ENCODE results near the gene CAP2. TPM values are rescaled to one million over a fixed set of nuclear protein-coding genes. Genes with fewer than 3 reads are reported as not detected.

CAP2 gene
- total RNA-seq, 1 donor from 2014 or later = 55.3 TPM

- no peak for TF ChIP-seq CTCF (IDR thresholded peaks at IDR 0.05; ENCODE audit: insufficient read depth, low read depth, low read length)
These were observed 207.9 kb downstream of the CAP2 start for GRCh38 chr6:17601386-17601703.

GRCh38 chr6:17602888-17603287, 209.5 kb downstream of the CAP2 start:
- FAIRE-seq = no peak
- H3K4me1 Mint-ChIP-seq (ENCODE audit: low read depth, unreplicated experiment) = no peaks in the 10 kb centered on the region

More at GRCh38 chr6:17601386-17601703, 207.9 kb downstream of the CAP2 start:
- Histone ChIP-seq H2AFZ (ENCODE audit: low read depth, low read length) (peak overlapping the region; percentile 98), H3K79me2 (ENCODE audit: insufficient read depth, low read length) (peaks cover 16% of the 10 kb centered on the region), H3K4me3 (ENCODE audit: insufficient read depth, low read depth, low read length) (peak overlapping the region; percentile 76), H3K9me3 (ENCODE audit: insufficient read depth, low read depth, low read length) (no peaks in the 10 kb centered on the region), H3K27me3 (ENCODE audit: insufficient read depth, low read length) (no peaks in the 10 kb centered on the region), H3K4me2 (ENCODE audit: low read length) (peak overlapping the region; percentile 95), H3K9ac (ENCODE audit: low read length) (peak overlapping the region; percentile 79), H3K36me3 (ENCODE audit: insufficient read depth, low read length) (no peaks in the 10 kb centered on the region), H4K20me1 (ENCODE audit: insufficient read depth, low read length) (peaks cover 3% of the 10 kb centered on the region), H3K27ac (ENCODE audit: low read depth, low read length) (no peak overlapping the region), H3K4me1 (ENCODE audit: insufficient read depth, low read length) (peaks cover 7% of the 10 kb centered on the region)
- no peak for FAIRE-seq
- Mint-ChIP-seq H3K4me1 (ENCODE audit: low read depth, unreplicated experiment) (no peaks in the 10 kb centered on the region), H3K36me3 (ENCODE audit: low read depth, unreplicated experiment) (no peaks in the 10 kb centered on the region), H3K27ac (ENCODE audit: unreplicated experiment) (peak overlapping the region; percentile 30), H3K9me3 (ENCODE audit: unreplicated experiment) (no peaks in the 10 kb centered on the region), H3K27me3 (ENCODE audit: low read depth, unreplicated experiment) (no peaks in the 10 kb centered on the region), H3K4me3 (ENCODE audit: unreplicated experiment) (peak overlapping the region; percentile 84)
- DNase-seq (ENCODE audit: low read depth) = no peak

GRCh38 chr6:17606606-17607005, 213.2 kb downstream of the CAP2 start:
- no peaks in the 10 kb centered on the region for H3K9me3 Mint-ChIP-seq (ENCODE audit: unreplicated experiment)
- no peaks in the 10 kb centered on the region for H3K27me3 Mint-ChIP-seq (ENCODE audit: low read depth, unreplicated experiment)
- Histone ChIP-seq H2AFZ (ENCODE audit: low read depth, low read length) (no peak overlapping the region), H3K4me3 (ENCODE audit: insufficient read depth, low read depth, low read length) (no peak overlapping the region), H3K36me3 (ENCODE audit: insufficient read depth, low read length) (peaks cover 8% of the 10 kb centered on the region), H3K27me3 (ENCODE audit: insufficient read depth, low read length) (no peaks in the 10 kb centered on the region), H3K4me1 (ENCODE audit: insufficient read depth, low read length) (no peaks in the 10 kb centered on the region), H3K4me2 (ENCODE audit: low read length) (no peak overlapping the region), H3K9me3 (ENCODE audit: insufficient read depth, low read depth, low read length) (no peaks in the 10 kb centered on the region), H3K79me2 (ENCODE audit: insufficient read depth, low read length) (peaks cover 7% of the 10 kb centered on the region), H3K27ac (ENCODE audit: low read depth, low read length) (no peak overlapping the region), H3K9ac (ENCODE audit: low read length) (no peak overlapping the region), H4K20me1 (ENCODE audit: insufficient read depth, low read length) (no peaks in the 10 kb centered on the region)
- TF ChIP-seq CTCF (IDR thresholded peaks at IDR 0.05; ENCODE audit: insufficient read depth, low read depth, low read length) = no peak
- TF ChIP-seq EZH2 (IDR thresholded peaks at IDR 0.05; ENCODE audit: insufficient read depth, low read length) = no peak
- H3K27ac Mint-ChIP-seq (ENCODE audit: unreplicated experiment) = no peak overlapping the region
- no peak overlapping the region for H3K4me3 Mint-ChIP-seq (ENCODE audit: unreplicated experiment)
- H3K4me1 Mint-ChIP-seq (ENCODE audit: low read depth, unreplicated experiment) = no peaks in the 10 kb centered on the region
- no peaks in the 10 kb centered on the region for H3K36me3 Mint-ChIP-seq (ENCODE audit: low read depth, unreplicated experiment)
- DNase-seq (ENCODE audit: low read depth) (no peak), FAIRE-seq (no peak)

More at GRCh38 chr6:17602888-17603287, 209.5 kb downstream of the CAP2 start:
- peaks cover 3% of the 10 kb centered on the region for H3K36me3 ChIP-seq (ENCODE audit: insufficient read depth, low read length)
- peaks cover 16% of the 10 kb centered on the region for H3K79me2 ChIP-seq (ENCODE audit: insufficient read depth, low read length)
- no peaks in the 10 kb centered on the region for H3K27me3 Mint-ChIP-seq (ENCODE audit: low read depth, unreplicated experiment)
- H2AFZ ChIP-seq (ENCODE audit: low read depth, low read length) = no peak overlapping the region
- no peaks in the 10 kb centered on the region for H3K36me3 Mint-ChIP-seq (ENCODE audit: low read depth, unreplicated experiment)
- H3K9me3 ChIP-seq (ENCODE audit: insufficient read depth, low read depth, low read length) = no peaks in the 10 kb centered on the region
- no peak for DNase-seq (ENCODE audit: low read depth)
- H3K4me1 ChIP-seq (ENCODE audit: insufficient read depth, low read length) = peaks cover 7% of the 10 kb centered on the region
- no peak overlapping the region for H3K4me3 ChIP-seq (ENCODE audit: insufficient read depth, low read depth, low read length)
- no peak overlapping the region for H3K4me3 Mint-ChIP-seq (ENCODE audit: unreplicated experiment)
- no peak overlapping the region for H3K27ac ChIP-seq (ENCODE audit: low read depth, low read length)
- no peak for TF ChIP-seq CTCF (IDR thresholded peaks at IDR 0.05; ENCODE audit: insufficient read depth, low read depth, low read length)
- TF ChIP-seq EZH2 (IDR thresholded peaks at IDR 0.05; ENCODE audit: insufficient read depth, low read length) = no peak
- H3K4me2 ChIP-seq (ENCODE audit: low read length) = no peak overlapping the region
- H4K20me1 ChIP-seq (ENCODE audit: insufficient read depth, low read length) = peaks cover 3% of the 10 kb centered on the region
- H3K9me3 Mint-ChIP-seq (ENCODE audit: unreplicated experiment) = no peaks in the 10 kb centered on the region
- no peak overlapping the region for H3K27ac Mint-ChIP-seq (ENCODE audit: unreplicated experiment)
- H3K27me3 ChIP-seq (ENCODE audit: insufficient read depth, low read length) = no peaks in the 10 kb centered on the region
- H3K9ac ChIP-seq (ENCODE audit: low read length) = no peak overlapping the region

Other genes starting within 250 kb of the CAP2 start
- 18.2 and 22.7 TPM in 2 replicates for gene RBM24, start 112.2 kb upstream of the CAP2 start, total RNA-seq
- 17.9 and 19.5 TPM in 2 replicates for gene FAM8A1, start 206.7 kb downstream of the CAP2 start, total RNA-seq